ENCODE results near the gene FOXL3. TPM values are rescaled to one million over a fixed set of nuclear protein-coding genes. Genes with fewer than 3 reads are reported as not detected.

FOXL3 gene
- total RNA-seq, 1 experiment from 2014 or later = not detected

GRCh38 chr7:279821-280220 is 10.1 kb upstream of the FOXL3 start:
- POLR2A ChIA-PET = no interaction called here
- ATAC-seq (no peak), DNase-seq (ENCODE audit: low read depth, low spot score) (no peak)
- in situ Hi-C loops (cut with HindIII; ENCODE audit: low pct_unique_long_range_greater_than_20kb, low sequenced_read_pairs) (no loop called here), intact Hi-C loops (cut with micrococcal nuclease; ENCODE audit: unreplicated experiment) (no loop called here)
- no peaks in the 10 kb centered on the region for H3K9me3 ChIP-seq (ENCODE audit: control insufficient read depth, insufficient read depth, low read depth, low read length)
- CTCF ChIA-PET = no interaction called here
- H3K27ac ChIP-seq (ENCODE audit: low read length) = no peak overlapping the region
- no TSS peak for BruUV-seq (replicated peaks)
- no peak overlapping the region for H3K4me3 ChIP-seq (ENCODE audit: low read depth in 2 of 2, low read length in 2 of 2)
- peaks cover 9% of the 10 kb centered on the region for H3K27me3 ChIP-seq (ENCODE audit: control insufficient read depth, insufficient read depth, low read length)
- TF ChIP-seq SIN3A (IDR thresholded peaks at IDR 0.05; ENCODE audit: borderline replicate concordance, insufficient read depth, low read depth, low read length) (no peak), TCF7L2 (IDR thresholded peaks at IDR 0.05; ENCODE audit: low read depth, low read length) (no peak), CTCF (IDR thresholded peaks at IDR 0.05) (no peak), POLR2AphosphoS5 (IDR thresholded peaks at IDR 0.05; ENCODE audit: low read depth, low read length) (no peak)
- TF ChIP-seq, protein P1, sequence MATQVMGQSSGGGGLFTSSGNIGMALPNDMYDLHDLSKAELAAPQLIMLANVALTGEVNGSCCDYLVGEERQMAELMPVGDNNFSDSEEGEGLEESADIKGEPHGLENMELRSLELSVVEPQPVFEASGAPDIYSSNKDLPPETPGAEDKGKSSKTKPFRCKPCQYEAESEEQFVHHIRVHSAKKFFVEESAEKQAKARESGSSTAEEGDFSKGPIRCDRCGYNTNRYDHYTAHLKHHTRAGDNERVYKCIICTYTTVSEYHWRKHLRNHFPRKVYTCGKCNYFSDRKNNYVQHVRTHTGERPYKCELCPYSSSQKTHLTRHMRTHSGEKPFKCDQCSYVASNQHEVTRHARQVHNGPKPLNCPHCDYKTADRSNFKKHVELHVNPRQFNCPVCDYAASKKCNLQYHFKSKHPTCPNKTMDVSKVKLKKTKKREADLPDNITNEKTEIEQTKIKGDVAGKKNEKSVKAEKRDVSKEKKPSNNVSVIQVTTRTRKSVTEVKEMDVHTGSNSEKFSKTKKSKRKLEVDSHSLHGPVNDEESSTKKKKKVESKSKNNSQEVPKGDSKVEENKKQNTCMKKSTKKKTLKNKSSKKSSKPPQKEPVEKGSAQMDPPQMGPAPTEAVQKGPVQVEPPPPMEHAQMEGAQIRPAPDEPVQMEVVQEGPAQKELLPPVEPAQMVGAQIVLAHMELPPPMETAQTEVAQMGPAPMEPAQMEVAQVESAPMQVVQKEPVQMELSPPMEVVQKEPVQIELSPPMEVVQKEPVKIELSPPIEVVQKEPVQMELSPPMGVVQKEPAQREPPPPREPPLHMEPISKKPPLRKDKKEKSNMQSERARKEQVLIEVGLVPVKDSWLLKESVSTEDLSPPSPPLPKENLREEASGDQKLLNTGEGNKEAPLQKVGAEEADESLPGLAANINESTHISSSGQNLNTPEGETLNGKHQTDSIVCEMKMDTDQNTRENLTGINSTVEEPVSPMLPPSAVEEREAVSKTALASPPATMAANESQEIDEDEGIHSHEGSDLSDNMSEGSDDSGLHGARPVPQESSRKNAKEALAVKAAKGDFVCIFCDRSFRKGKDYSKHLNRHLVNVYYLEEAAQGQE (IDR thresholded peaks at IDR 0.05; ENCODE audit: insufficient read depth in 1 of 2, low read depth in 2 of 2, low read length in 1 of 2) = no peak
- H3K4me1 ChIP-seq (ENCODE audit: control insufficient read depth, insufficient read depth, low read length) = no peaks in the 10 kb centered on the region
- no peaks in the 10 kb centered on the region for H3K36me3 ChIP-seq (ENCODE audit: control insufficient read depth, insufficient read depth, low read length)

DNA sequence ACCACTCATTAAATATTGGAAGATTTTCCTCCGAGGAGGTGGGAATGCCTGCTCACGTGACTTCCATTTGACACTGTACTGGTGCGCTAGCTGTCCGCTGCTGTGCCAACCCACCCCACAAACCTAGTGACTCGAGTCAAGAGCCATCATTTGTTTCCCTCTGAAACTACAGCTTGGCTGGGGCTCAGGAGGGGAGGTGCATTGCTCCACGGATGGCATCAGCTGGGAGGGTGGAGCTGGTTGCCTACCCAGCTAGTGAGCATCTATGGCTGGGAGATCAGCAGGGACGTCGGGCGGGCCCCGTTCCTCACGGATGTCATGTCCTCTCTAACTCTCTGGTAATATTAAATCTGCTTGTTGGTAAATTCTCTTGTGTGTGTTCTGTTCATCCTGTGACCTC is 9.5 kb upstream of the FOXL3 start:
- ATAC-seq = no peak
- Histone ChIP-seq H3K27me3 (ENCODE audit: control insufficient read depth, insufficient read depth, low read length) (peaks cover 11% of the 10 kb centered on the region), H3K9me3 (ENCODE audit: control insufficient read depth, insufficient read depth, low read depth, low read length) (no peaks in the 10 kb centered on the region), H3K4me1 (ENCODE audit: control insufficient read depth, insufficient read depth, low read length) (peaks cover 6% of the 10 kb centered on the region; the same call in 1 of the 2 replicates), H3K4me3 (ENCODE audit: low read depth in 2 of 2, low read length in 2 of 2) (no peak overlapping the region), H3K36me3 (ENCODE audit: control insufficient read depth, insufficient read depth, low read length) (no peaks in the 10 kb centered on the region), H3K27ac (ENCODE audit: low read length) (no peak overlapping the region)
- TF ChIP-seq TCF7L2 (IDR thresholded peaks at IDR 0.05; ENCODE audit: low read depth, low read length) = no peak
- no peak for TF ChIP-seq POLR2AphosphoS5 (IDR thresholded peaks at IDR 0.05; ENCODE audit: low read depth, low read length)
- CTCF ChIA-PET = no interaction called here
- POLR2A ChIA-PET = no interaction called here
- no TSS peak for BruUV-seq (replicated peaks)
- no peak for DNase-seq (ENCODE audit: low read depth, low spot score)
- in situ Hi-C loops (cut with HindIII; ENCODE audit: low pct_unique_long_range_greater_than_20kb, low sequenced_read_pairs) (no loop called here), intact Hi-C loops (cut with micrococcal nuclease; ENCODE audit: unreplicated experiment) (no loop called here)

DNA sequence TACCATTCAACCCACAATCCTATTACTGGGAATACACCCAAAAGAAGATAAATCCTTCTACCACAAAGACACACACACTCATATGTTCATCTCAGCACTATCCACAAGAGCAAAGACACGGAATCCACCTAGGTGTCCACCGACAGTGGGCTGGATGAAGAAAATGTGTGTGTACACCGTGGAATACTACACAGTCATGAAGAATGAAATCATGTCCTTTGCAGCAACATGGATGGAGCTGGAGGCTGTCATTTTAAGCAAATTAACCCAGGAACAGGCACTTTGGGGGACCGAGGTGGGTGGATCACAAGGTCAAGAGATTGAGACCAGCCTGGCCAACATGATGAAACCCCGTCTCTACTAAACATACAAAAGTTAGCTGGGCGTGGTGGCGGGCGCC is 8.3 kb upstream of the FOXL3 start:
- no peak overlapping the region for H3K4me3 ChIP-seq (ENCODE audit: low read depth in 2 of 2, low read length in 2 of 2)
- ATAC-seq = no peak
- ChIA-PET POLR2A (no interaction called here), CTCF (no interaction called here)
- no peaks in the 10 kb centered on the region for H3K9me3 ChIP-seq (ENCODE audit: control insufficient read depth, insufficient read depth, low read depth, low read length)
- no peak for DNase-seq (ENCODE audit: low read depth, low spot score)
- TF ChIP-seq SIN3A (IDR thresholded peaks at IDR 0.05; ENCODE audit: borderline replicate concordance, insufficient read depth, low read depth, low read length) (no peak), TCF7L2 (IDR thresholded peaks at IDR 0.05; ENCODE audit: low read depth, low read length) (no peak), CTCF (IDR thresholded peaks at IDR 0.05) (no peak), POLR2AphosphoS5 (IDR thresholded peaks at IDR 0.05; ENCODE audit: low read depth, low read length) (no peak)
- TF ChIP-seq, protein P1 (IDR thresholded peaks at IDR 0.05; ENCODE audit: insufficient read depth in 1 of 2, low read depth in 2 of 2, low read length in 1 of 2) = no peak
- no peak overlapping the region for H3K27ac ChIP-seq (ENCODE audit: low read length)
- H3K27me3 ChIP-seq (ENCODE audit: control insufficient read depth, insufficient read depth, low read length) = peaks cover 13% of the 10 kb centered on the region
- BruUV-seq (replicated peaks) = no TSS peak
- H3K36me3 ChIP-seq (ENCODE audit: control insufficient read depth, insufficient read depth, low read length) = no peaks in the 10 kb centered on the region
- in situ Hi-C loops (cut with HindIII; ENCODE audit: low pct_unique_long_range_greater_than_20kb, low sequenced_read_pairs) (no loop called here), intact Hi-C loops (cut with micrococcal nuclease; ENCODE audit: unreplicated experiment) (no loop called here)
- H3K4me1 ChIP-seq (ENCODE audit: control insufficient read depth, insufficient read depth, low read length) = peaks cover 6% of the 10 kb centered on the region; the same call in 1 of the 2 replicates

Measured in Panc1 (cell line).